Germinal center (tissue), 1 donor: ENCODE data around the gene LRRTM4.
"Not testable (repeated sequence)": the region's sequence is repeated elsewhere in the genome, so short reads cannot be mapped to it uniquely, and the experiment has no call there.

Source experiments
- DNase-seq: peaks from one replicate; pipeline ENCODE4 v3.0.0; 2012; ENCODE audit warnings: mixed read lengths, low spot score

LRRTM4 gene

DNA sequence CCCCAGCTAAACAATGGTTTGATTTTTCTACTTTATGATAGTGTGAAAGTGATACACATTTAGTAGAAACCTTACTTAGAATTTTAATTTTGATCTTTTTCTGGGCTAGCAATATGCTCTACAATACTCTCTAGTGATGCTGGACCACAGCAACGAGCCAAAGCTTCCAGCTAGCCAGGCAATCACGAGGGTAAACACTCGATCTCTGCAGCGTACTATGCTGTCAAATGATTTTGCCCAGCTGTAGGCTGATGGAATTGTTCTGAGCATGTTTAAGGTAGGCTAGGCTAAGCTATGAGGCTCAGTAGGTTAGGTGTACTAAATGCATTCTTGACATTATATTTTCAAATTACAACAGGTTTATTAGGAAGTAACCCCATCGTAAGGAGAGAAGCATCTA is 207.5 kb downstream of the LRRTM4 start:
- DNase-seq = no peak

DNA sequence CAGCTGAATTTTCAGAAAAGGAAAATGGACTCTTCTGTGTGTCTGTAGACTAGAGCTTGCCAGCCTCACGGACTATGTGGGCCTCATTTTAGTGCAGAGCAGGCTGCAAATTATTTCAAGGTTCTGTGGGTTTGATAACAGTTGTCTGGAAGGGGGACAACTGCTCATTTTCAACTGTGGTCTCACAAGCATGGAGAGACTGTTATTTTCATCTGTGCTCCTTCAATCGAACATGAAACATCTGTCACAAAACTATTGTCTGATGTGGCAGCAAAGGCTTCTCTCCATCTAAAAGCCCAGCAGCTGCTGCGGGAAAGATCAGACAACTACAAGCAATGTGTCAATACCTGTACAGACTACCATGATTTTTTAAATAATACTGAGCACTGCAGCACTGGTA is 211.8 kb downstream of the LRRTM4 start:
- no peak for DNase-seq

DNA sequence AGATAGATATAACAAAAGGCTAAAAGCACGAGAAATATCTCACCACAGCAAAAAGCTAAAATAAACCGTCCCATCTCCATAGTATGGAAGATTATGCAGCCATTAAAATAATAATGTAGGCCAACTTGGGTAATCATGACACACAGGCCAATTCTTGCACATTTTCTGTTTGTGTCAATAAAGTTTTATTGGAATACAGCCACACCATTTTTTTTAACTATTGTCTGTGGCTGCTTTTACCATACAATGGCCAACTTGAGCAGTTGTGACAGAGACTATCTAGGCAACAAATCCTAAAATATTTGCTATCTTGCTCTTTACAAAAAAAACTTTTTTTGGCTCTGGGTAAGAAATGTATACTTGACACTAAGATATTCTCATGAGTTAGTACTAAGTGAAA is 212.5 kb downstream of the LRRTM4 start:
- DNase-seq = no peak

DNA sequence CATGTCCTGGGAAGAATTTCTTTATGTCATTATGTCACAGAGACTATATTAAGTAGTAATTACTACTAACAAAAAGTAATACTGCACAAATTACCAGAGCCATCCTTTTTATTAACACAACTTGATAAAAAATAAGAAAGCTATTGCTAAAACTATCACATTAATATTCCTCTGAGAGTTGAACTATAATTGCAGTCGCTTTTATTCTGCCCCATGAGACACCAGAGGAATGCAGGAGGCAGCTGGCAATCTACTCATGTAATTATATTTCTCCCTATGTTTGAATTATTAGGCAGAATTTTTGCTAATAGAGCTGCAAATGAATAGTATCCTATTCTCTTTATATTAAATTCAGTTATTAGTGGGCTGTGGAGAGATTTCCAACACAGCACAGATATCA is 220.7 kb downstream of the LRRTM4 start:
- no peak for DNase-seq

DNA sequence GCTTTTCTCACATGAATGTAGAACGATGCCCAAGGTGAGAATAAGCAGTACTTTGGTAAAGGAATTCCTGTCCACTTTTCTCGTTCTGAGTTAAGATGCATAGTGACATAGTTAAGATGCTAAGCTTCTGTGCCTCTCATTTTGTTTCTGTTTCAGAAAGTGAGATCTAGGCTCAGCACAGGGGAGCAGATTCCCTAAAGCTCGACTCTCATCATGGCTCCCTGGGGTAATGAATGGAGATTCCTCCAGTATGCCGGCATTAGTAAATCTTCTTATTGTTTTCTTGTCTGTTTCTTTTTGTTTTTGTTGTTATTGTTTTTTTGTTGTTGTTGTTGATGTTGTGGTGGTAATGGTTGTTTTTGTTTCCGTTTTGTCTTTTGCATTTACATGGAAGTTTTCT is 225.4 kb downstream of the LRRTM4 start:
- DNase-seq = no peak

DNA sequence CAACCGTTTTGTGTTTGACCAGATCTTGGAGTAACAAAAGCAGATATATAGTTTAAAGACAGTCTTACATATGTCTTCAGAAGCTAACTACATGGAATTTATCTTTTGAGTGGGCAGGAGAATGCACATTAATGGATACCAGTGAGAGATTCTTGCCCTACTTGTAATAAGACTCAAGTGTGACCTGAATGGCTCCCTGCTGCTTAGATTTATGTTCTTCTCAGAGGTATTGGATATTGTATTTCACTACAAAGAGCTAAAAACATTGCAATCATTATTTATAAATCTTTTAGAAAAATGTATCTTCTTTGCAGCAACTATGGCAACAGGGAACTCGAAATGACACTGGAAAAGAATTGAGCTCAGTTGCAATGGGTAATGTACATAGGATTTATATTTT is 227.7 kb downstream of the LRRTM4 start:
- DNase-seq = no peak

DNA sequence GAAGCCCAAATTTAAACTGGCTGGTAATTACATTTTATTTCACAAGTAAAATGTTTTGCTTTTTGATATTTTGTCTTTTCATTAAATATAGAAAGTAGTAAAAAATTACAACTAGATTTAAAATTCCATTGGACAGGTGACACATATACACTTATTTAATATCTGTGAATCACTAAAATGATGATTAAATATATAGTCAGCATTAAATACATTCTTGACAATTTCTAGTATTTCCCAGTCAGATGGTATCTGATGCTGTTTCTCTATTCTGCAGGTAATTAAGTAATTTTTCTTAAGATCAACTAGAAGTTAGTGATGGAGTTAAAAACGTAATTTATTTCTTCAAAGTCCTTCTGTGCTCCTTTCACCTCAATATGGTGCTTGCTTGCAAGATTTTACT is 237.8 kb downstream of the LRRTM4 start:
- DNase-seq = no peak

DNA sequence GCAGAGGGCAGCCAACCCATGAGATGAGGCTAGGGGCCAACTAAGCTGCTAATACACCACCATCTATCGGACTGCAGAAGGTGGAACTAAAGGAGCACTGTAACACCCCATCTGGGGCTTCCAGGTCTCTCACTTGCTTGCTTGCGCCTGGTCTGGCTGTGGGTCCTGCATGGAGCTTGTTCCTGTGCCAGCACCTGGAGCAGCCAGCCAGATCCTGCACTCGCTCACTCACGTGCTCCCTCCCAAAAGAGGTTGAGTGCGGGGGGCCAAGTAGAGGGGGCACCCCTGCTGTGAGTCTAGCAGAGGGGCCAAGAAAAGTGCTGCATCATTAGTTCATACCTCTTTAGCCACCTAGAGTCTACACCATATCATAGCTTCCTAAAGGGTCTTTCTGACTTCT is 250.9 kb downstream of the LRRTM4 start:
- DNase-seq = no peak

DNA sequence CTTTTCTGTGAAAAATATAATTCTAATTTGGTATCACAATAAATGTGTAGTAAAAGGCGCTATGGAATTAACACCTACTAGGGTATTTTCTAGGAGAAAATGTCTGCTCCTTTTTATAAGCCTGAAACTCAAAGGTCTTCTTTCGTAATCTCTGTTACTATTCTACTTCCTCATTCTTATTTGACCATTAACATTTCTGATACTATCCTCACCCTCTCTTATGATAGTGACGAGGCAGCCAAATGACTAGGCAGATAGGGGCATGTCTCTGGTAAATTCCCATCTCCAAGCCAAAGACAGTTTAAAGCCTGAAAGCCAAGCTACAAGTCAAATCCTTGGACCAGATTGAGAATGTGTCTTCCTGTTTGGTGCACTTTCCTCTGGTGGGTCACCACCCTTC is 251.7 kb downstream of the LRRTM4 start:
- DNase-seq = no peak

DNA sequence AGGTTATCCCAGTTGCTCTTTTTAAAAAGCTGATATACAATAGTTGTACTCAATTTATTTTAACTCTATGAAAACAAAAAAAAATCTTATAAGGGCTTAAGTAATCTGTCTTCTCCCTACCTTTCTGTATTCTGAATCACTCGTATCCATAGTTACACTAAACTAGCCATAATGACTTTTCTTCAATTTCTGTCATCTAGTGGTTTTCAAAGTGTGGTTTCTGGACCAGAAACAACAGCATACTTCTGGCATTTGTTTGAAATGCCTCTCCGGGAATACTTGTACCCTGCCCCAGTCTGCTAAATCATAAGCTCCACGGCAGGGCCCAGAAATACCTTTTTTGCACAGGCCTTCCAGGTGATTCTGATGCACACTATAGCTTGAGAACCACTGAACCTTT is 253.6 kb downstream of the LRRTM4 start:
- DNase-seq = no peak

DNA sequence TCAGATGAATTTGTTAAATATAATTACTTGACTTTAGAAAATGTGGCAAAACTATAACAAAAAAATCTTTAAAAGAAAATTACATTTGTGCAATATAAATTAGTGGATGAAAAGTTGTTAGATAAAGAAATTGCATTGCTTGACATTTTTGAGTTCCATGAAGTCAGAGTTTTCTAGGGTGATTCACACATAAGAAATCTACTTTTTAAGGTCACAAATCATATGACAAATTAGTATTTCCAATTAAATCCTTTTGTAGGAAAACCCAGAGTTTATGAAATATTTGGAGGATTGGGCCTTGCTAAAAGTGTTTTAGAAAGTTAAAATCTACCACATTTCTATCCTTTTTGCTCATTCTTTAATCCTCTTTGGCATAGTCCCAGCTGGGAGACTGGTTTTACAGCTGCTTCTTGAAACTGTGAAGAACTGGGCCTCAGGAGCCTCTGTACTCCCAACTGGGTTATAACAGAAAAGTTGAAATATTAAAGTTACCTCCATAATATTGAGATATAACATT is 289.2 kb downstream of the LRRTM4 start:
- no peak for DNase-seq

DNA sequence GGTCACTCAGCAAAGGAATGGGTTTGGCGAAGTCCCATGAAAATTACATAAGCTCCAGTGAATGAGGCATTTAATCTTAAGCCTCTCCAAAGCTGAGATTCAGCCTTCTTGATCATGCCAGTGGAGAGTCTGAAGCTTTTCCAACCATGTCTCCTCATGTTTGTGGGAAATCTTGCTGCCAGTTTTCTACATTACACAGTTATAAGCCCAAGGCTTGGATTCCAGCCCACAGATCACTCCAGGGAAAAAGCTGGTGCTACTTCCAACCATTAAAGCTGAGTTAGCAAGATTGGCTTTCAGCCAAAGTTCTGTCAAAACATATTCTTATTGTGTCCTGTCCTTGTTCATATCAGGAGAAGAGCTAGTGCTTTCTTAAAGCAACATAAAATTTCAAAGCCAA is 293.8 kb downstream of the LRRTM4 start:
- DNase-seq = no peak

DNA sequence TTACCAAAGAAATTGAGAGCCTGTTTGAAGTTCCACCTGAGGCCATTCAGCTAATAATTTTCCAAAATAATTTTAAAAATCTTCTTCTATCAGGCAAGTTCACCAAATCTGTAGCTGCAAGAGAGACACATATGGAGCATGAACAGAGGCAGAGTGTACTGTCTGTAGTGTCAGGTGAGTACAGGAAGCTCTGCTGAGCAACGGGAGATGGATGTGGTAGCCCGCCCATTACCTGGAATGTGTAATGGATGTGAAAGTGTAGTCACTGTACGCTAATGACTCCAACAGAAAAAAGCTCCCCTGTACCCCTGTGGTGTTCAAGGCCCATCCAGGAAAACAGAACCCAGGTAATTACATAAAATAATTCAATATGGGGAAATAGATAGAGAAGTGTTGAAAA is 311.5 kb downstream of the LRRTM4 start:
- no peak for DNase-seq

DNA sequence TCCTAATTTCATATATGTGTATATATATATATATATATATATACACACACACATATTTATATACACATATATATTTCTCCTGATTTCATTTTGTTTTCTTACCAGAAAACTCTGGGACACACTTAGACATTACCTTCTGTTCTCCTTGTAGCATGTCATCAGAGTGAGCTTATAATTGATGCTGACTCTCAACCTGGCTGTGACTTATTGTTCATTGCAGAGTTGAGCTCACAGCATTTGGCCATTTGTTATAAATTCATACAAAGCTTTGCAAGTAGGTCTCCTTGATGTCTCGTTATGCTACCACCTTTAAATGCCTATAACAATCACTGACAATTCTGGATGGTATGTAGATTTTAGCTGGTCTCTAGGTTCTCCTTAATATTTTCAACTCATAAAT is 314.8 kb downstream of the LRRTM4 start:
- DNase-seq = no peak

DNA sequence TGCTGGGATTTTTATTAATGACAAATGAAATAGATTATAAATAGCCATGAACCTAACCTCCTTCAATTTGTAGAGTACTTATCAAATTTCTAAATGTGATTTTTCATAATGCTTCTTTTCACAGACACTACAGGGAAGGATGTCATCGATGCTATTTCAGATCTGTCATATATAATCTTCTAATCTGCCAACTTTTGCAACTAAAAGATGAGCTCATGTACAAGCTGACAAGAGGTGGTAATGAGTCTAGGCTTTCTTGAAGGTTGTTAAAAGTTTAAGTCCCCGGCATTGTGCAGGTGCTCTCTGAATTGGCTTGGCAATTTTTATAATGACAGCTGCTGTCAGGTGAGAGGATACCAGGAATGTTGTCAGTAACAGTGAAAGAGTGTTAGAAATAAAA is 320.4 kb downstream of the LRRTM4 start:
- DNase-seq = no peak

DNA sequence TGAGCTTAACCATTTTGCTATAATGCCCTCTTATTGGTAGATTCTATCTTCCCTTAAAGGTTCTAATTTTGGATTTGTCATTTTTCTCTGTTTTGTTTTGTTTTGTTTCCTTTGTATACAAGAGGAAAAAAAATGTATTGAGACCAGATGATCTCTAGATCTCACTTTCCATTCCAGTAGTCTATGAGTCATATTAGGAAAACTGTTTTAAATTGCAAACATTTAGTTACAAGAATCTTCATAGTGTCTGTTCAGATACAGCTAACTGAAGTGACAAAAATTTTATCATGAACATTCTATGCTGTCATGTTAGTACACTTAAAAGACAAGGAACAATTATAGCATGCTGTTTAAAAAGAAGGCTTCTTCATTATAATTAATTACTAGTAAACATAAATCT is 322.8 kb downstream of the LRRTM4 start:
- DNase-seq = no peak

DNA sequence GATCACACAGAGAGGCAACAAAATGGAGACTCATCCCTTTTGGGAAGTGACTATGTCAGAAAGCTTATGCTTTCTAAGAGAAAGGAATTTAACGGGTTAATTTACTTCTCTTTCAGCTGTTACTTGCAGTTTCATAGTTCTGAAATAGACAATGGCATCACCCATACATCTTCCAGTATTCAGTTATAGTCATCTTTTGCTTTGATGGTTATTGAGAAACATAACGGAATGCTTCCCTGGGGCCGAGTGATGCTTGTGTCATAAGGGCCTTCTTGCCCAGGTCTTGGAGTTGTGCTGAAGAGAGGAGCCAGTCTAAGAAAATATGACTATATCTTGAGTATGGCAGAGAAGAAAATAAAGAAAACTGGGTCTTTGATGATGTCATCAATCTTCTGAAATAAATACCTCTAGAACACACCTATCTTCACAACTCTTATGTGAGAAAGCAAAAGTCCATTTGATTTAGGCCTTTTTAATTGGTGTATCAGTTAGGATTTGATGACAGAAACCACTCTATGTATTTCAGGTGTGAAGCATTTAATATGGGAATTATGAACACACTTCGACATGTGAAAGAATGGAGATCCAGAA is 328.2 kb downstream of the LRRTM4 start:
- DNase-seq = no peak

DNA sequence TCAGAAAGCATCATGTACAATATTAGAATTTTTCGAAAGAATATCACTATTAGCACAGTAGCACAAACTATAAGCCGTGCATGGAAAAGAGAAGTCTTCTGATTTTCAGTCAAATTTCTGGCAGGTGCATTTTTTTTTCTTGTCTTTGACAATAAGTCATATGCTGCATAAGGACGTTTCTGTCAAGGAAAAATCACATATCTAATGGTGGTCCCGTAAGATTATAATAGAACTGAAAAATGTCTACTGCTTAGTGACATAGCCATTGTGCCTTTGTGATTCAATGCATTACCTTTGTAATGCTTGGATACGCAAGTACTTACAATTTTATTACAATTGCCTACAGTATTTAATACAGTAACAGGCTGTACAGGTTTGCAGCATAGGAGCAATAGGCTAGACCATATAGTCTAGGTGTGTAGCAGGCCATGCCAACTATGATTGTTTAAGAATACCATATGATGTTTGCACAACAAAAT is 329.3 kb downstream of the LRRTM4 start:
- no peak for DNase-seq

DNA sequence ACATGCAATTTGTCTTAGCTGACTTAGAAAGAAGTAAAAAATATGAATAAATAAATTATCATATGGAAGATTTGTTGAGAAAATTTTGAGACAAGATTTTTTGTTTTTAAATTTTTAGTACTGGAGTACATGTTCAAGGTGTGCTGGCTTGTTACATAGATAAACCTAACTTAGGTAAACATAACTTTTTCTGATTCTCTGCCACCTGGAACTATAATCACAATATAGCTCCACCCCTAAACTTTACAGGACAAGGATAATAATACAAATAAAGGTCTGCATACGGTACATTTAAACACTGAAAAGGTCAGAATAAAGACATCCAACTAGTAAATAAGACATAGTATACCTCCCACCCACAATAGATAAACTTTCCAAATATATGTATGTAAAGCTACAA is 330.5 kb downstream of the LRRTM4 start:
- no peak for DNase-seq

DNA sequence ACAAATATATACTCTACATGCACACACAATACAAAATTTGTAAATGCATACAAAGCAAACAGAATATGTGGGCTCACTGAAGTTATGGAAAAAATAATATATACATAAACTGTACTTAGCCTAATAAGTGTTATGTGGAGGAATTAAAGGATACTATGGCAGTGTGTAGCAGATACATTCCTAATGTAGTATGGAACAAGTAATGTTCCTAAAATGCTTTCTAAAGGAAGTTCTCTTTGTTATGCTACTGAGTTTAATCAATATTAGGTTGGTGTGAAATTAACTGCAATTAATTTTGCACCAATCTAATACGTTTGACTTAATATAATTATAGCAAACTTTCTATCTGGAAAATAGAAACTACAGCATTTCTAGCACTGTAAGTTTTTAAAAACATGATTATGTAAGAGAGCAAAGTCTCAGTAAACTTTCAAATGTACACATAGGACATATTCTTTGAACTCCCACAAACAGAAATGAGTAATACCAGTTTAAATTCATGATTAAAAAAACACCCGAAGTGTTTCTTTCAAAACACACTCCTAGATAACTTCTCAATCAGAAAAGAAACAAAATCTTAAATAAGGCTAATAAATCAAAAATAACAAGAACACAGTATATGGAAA is 331.3 kb downstream of the LRRTM4 start:
- no peak for DNase-seq

DNA sequence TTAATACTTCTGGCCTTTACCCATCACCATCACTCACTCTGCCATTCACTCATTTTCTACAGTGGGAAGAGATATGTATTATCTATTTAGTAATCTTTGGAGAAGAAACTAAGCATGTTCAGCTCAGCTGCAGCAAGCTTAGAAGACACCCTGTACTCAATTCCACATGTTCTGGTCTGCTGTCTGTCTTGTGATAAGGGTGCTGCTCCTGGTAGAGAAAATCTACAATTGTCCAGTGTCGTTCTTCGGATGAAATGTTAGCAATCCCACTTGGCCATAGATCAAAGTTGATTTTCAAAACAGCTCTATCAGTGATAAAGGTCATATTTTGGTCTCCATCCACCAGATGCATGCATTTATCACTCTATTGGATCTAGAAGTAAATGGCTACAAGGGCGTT is 337.1 kb downstream of the LRRTM4 start:
- DNase-seq = no peak

DNA sequence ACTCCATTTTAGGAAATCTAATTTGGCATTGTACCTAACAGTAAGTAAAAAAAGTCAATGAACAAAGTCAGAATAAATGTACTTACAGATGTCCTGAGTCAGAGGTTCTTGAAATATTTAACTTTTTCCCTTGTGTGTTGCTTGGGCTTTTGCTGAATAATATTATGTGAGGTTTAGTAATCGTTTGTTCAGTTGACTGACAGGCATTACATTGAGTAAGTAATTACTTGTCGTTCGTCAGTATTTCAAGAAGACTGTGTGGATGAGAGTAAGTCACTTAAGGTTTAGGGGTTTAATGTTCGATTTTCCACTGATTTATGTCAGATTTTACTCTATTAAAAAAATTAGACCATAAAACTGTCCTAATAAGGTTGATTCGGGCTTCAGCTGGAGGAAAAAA is 342.9 kb downstream of the LRRTM4 start:
- no peak for DNase-seq

DNA sequence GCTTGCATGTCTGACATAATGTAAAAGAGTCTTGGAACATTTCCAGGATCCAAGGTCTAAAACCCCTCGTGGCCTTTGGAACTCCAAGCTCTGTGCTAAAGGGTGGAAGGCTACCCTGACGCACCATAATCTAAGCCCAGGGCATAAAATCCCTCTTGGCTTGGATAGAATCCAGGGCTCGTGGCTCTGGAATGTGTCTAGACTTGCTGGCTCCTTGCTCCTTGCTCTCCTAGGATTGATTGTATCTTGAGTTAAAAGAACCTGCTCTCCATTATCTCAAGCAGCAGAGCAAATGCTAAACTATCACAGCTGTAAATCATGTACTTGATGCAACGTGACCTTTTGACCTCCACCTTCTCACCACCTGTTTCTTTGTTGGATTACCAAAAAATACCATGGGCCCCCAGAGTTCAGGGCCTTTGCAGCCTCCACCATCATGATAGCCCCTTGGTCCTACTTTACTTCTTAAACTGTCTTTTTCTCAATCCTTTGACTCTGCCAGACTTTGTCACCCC is 346.9 kb downstream of the LRRTM4 start:
- not testable (repeated sequence) for DNase-seq

DNA sequence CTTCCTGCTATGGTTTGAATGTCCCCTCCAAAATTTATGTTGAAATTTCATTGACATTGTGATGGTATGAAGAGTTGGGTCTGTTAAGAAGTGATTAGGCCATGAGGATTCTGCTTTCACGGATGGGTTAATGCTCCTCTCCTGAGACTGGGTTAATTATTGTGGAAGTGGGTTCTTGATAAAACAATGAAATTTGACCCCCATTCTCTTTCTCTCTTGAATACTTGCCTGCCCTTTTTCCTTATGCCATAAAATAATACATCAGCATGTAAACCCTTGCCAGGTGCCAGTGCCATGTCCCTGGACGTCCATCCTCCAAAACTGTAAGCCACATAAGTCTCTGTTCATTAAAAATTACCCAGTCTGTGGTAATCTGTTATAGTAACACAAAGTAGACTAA is 352.8 kb downstream of the LRRTM4 start:
- no peak for DNase-seq
